Measurements from ENCODE around the gene CASP6.

CASP6 gene

GRCh38 chr4:109702950-109703663 lies at the start of gene CASP6:
Gene CASP6 (minus strand): TSS chr4:109703445. CDS start chr4:109703395, 50 bp downstream.
- TF ChIP-seq CTCF (IDR thresholded peaks at IDR 0.05; ENCODE audit: low read length, missing control alignments), result peak; percentile 60
- peak; percentile 76 for DNase-seq (ENCODE audit: low read depth)
- H3K4me3 ChIP-seq (replicated peaks; ENCODE audit: low read depth, low read length), result peak within 1 kb of the TSS; percentile 78

- DNase-seq (ENCODE audit: low read depth), result no peak
- H3K4me3 ChIP-seq (replicated peaks; ENCODE audit: low read depth, low read length), result no peak overlapping the region
- TF ChIP-seq CTCF (IDR thresholded peaks at IDR 0.05; ENCODE audit: low read length, missing control alignments), result no peak
Observed at GRCh38 chr4:109752525-109752924, 49.3 kb upstream of the CASP6 start.

- DNase-seq (ENCODE audit: low read depth), result no peak
- no peak for TF ChIP-seq CTCF (IDR thresholded peaks at IDR 0.05; ENCODE audit: low read length, missing control alignments)
- H3K4me3 ChIP-seq (replicated peaks; ENCODE audit: low read depth, low read length), result no peak overlapping the region
Observed at GRCh38 chr4:109751852-109752251, 48.6 kb upstream of the CASP6 start.

GRCh38 chr4:109750652-109751244 lies 47.5 kb upstream of the CASP6 start:
- no peak overlapping the region for H3K4me3 ChIP-seq (replicated peaks; ENCODE audit: low read depth, low read length)
- no peak for DNase-seq (ENCODE audit: low read depth)
- no peak for TF ChIP-seq CTCF (IDR thresholded peaks at IDR 0.05; ENCODE audit: low read length, missing control alignments)

- no peak overlapping the region for H3K4me3 ChIP-seq (replicated peaks; ENCODE audit: low read depth, low read length)
- DNase-seq (ENCODE audit: low read depth), result no peak
Observed at GRCh38 chr4:109749388-109750082, 46.3 kb upstream of the CASP6 start.

GRCh38 chr4:109748114-109748513 lies 44.9 kb upstream of the CASP6 start:
- H3K4me3 ChIP-seq (replicated peaks; ENCODE audit: low read depth, low read length), result no peak overlapping the region
- no peak for TF ChIP-seq CTCF (IDR thresholded peaks at IDR 0.05; ENCODE audit: low read length, missing control alignments)
- no peak for DNase-seq (ENCODE audit: low read depth)

More at GRCh38 chr4:109749388-109750082, 46.3 kb upstream of the CASP6 start:
- TF ChIP-seq CTCF (IDR thresholded peaks at IDR 0.05; ENCODE audit: low read length, missing control alignments), result no peak
